Astrocyte (in vitro differentiated cells and primary cell): ENCODE data around the gene SMOC2. TPM values are rescaled to one million over a fixed set of nuclear protein-coding genes. Genes with fewer than 3 reads are reported as not detected.

Source experiments
- DNase-seq: peaks from one replicate; pipeline ENCODE4 v3.0.0-alpha.2; 2010; ENCODE audit warnings: low read depth
- FAIRE-seq: peaks from 2 replicates; lab custom pipeline; 2011; peaks lifted over from hg19 to GRCh38; lab: Jason Lieb, UNC
- H2AFZ ChIP-seq: 2 replicates; pipeline ENCODE4 v1.6.0; 2012; ENCODE audit warnings: low read depth, low read length, inconsistent platforms
- H3K27ac ChIP-seq: 2 replicates; pipeline ENCODE4 v1.5.1; 2011; ENCODE audit warnings: low read depth, low read length, inconsistent platforms
- H3K27me3 ChIP-seq: 2 replicates; pipeline ENCODE4 v1.6.0; 2011; ENCODE audit warnings: low read length, inconsistent platforms; ENCODE audit not compliant: insufficient read depth
- H3K36me3 ChIP-seq: 2 replicates; pipeline ENCODE4 v1.5.1; 2011; ENCODE audit warnings: low read length, inconsistent platforms; ENCODE audit not compliant: insufficient read depth
- H3K4me1 ChIP-seq: 2 replicates; pipeline ENCODE4 v1.5.1; 2011; ENCODE audit warnings: low read length, inconsistent platforms; ENCODE audit not compliant: insufficient read depth
- H3K4me2 ChIP-seq: 2 replicates; pipeline ENCODE4 v1.6.0; 2012; ENCODE audit warnings: low read length, inconsistent platforms
- H3K4me3 ChIP-seq: 2 replicates; pipeline ENCODE4 v1.5.1; 2011; ENCODE audit warnings: low read depth, mild to moderate bottlenecking, low read length, inconsistent platforms; ENCODE audit not compliant: insufficient read depth
- H3K79me2 ChIP-seq: 2 replicates; pipeline ENCODE4 v1.6.0; 2012; ENCODE audit warnings: mild to moderate bottlenecking, low read length, inconsistent platforms; ENCODE audit not compliant: insufficient read depth
- H3K9ac ChIP-seq: 2 replicates; pipeline ENCODE4 v1.6.0; 2012; ENCODE audit warnings: mild to moderate bottlenecking, low read length, inconsistent platforms
- H3K9me3 ChIP-seq: 2 replicates; pipeline ENCODE4 v1.5.1; 2012; ENCODE audit warnings: low read depth, mild to moderate bottlenecking, low read length, inconsistent platforms; ENCODE audit not compliant: insufficient read depth
- H4K20me1 ChIP-seq: 2 replicates; pipeline ENCODE4 v1.6.0; 2012; ENCODE audit warnings: low read length, inconsistent platforms; ENCODE audit not compliant: insufficient read depth
- H3K27ac Mint-ChIP-seq: one replicate; pipeline ENCODE4 v1.8.0; 2021; ENCODE audit warnings: mild to moderate bottlenecking, mixed read lengths; ENCODE audit not compliant: unreplicated experiment
- H3K27me3 Mint-ChIP-seq: one replicate; pipeline ENCODE4 v1.8.0; 2021; ENCODE audit warnings: low read depth, mixed read lengths; ENCODE audit not compliant: unreplicated experiment
- H3K36me3 Mint-ChIP-seq: one replicate; pipeline ENCODE4 v1.8.0; 2021; ENCODE audit warnings: low read depth, mixed read lengths; ENCODE audit not compliant: unreplicated experiment
- H3K4me1 Mint-ChIP-seq: one replicate; pipeline ENCODE4 v1.8.0; 2021; ENCODE audit warnings: low read depth, mixed read lengths; ENCODE audit not compliant: unreplicated experiment
- H3K4me3 Mint-ChIP-seq: one replicate; pipeline ENCODE4 v1.8.0; 2021; ENCODE audit warnings: mild to moderate bottlenecking, moderate library complexity, mixed read lengths; ENCODE audit not compliant: unreplicated experiment
- H3K9me3 Mint-ChIP-seq: one replicate; pipeline ENCODE4 v1.8.0; 2021; ENCODE audit warnings: mild to moderate bottlenecking, mixed read lengths; ENCODE audit not compliant: unreplicated experiment
- CTCF ChIP-seq: IDR thresholded peaks from 2 replicates; pipeline ENCODE4 v1.5.1; 2011; ENCODE audit warnings: low read depth, mild to moderate bottlenecking, inconsistent platforms, low read length, moderate library complexity; ENCODE audit not compliant: insufficient read depth
- EZH2 ChIP-seq: IDR thresholded peaks from 2 replicates; pipeline ENCODE4 v1.6.1; 2012; ENCODE audit warnings: mild to moderate bottlenecking, low read length, inconsistent platforms; ENCODE audit not compliant: insufficient read depth
- total RNA-seq: library from RNA; stranded (reverse); gene quantifications from 2 replicates; pipeline ENCODE4 v1.2.1, GENCODE V29; 2021

The SMOC2 gene
- total RNA-seq, 1 donor from 2014 or later = 0.93 TPM

DNA sequence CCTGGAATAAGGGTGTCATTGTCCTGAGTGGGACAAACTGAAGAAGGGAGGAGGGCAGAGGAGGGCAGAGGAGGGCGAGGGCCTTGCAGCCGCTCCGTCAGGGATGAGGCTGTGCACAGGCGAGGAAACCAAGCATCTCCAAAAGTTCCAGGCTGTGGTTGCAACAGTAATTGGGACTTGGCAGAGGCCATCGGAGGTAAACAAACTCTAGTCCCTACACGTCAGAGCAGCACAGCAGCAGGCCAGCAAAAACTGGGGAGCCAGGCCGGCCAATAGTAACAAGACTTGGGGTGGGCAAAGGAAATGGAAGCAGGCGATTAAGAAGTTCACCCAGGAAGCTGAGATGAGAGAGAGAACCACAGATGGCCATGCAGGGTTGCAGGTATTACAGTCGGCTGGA, 142.8 kb downstream of the SMOC2 start:
- TF ChIP-seq CTCF = no peak
- no peak for TF ChIP-seq EZH2
- Mint-ChIP-seq H3K27me3 (peaks cover 25% of the 10 kb centered on the region), H3K36me3 (no peaks in the 10 kb centered on the region), H3K4me3 (no peak overlapping the region), H3K4me1 (peaks cover 2% of the 10 kb centered on the region), H3K9me3 (no peaks in the 10 kb centered on the region), H3K27ac (no peak overlapping the region)
- Histone ChIP-seq H3K79me2 (no peaks in the 10 kb centered on the region), H3K27ac (no peak overlapping the region), H3K9me3 (no peaks in the 10 kb centered on the region), H3K4me3 (no peak overlapping the region), H3K27me3 (no peaks in the 10 kb centered on the region), H2AFZ (no peak overlapping the region), H3K4me2 (no peak overlapping the region), H4K20me1 (no peaks in the 10 kb centered on the region), H3K4me1 (no peaks in the 10 kb centered on the region), H3K9ac (no peak overlapping the region), H3K36me3 (no peaks in the 10 kb centered on the region)
- DNase-seq (no peak), FAIRE-seq (no peak)

DNA sequence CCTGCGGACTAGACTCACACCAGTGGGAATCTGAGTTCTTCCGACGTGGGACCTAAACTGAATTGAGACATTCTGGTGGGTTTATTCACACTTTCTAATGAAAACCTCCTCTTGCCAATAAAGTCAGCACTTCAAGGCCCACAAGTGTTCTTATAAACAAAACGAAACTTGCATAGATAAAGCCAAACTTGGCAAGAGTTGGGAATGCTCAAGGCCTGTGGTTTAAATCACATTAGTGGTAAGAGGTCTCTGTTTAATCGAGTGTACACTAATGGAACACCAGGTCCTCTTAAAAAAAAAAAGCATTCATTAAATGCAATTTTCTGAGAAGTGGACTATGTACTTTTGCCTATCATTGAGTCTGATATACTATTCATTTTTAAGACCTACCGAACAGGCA, 143.3 kb downstream of the SMOC2 start:
- no peak for FAIRE-seq
- no peak overlapping the region for H3K27ac Mint-ChIP-seq
- Histone ChIP-seq H4K20me1 (no peaks in the 10 kb centered on the region), H3K27me3 (no peaks in the 10 kb centered on the region), H3K4me3 (no peak overlapping the region), H3K9ac (no peak overlapping the region), H3K79me2 (no peaks in the 10 kb centered on the region), H2AFZ (no peak overlapping the region), H3K4me1 (no peaks in the 10 kb centered on the region), H3K9me3 (no peaks in the 10 kb centered on the region), H3K36me3 (no peaks in the 10 kb centered on the region), H3K27ac (no peak overlapping the region), H3K4me2 (no peak overlapping the region)
- TF ChIP-seq EZH2 (no peak), CTCF (no peak)
- H3K9me3 Mint-ChIP-seq = no peaks in the 10 kb centered on the region
- H3K27me3 Mint-ChIP-seq = peaks cover 25% of the 10 kb centered on the region
- peak; percentile 6 for DNase-seq
- no peaks in the 10 kb centered on the region for H3K36me3 Mint-ChIP-seq
- H3K4me3 Mint-ChIP-seq = no peak overlapping the region
- H3K4me1 Mint-ChIP-seq = peaks cover 2% of the 10 kb centered on the region

- TF ChIP-seq CTCF (no peak), EZH2 (no peak)
- DNase-seq = no peak
- no peaks in the 10 kb centered on the region for H3K9me3 ChIP-seq
These were observed 143.7 kb downstream of the SMOC2 start for GRCh38 chr6:168584671-168585070.

More at GRCh38 chr6:168584671-168585070, 143.7 kb downstream of the SMOC2 start:
- H3K36me3 Mint-ChIP-seq = no peaks in the 10 kb centered on the region
- H3K9me3 Mint-ChIP-seq = no peaks in the 10 kb centered on the region
- Histone ChIP-seq H3K27ac (no peak overlapping the region), H3K4me1 (no peaks in the 10 kb centered on the region), H4K20me1 (no peaks in the 10 kb centered on the region), H3K79me2 (no peaks in the 10 kb centered on the region), H2AFZ (no peak overlapping the region), H3K4me2 (no peak overlapping the region), H3K9ac (no peak overlapping the region), H3K27me3 (no peaks in the 10 kb centered on the region), H3K36me3 (no peaks in the 10 kb centered on the region), H3K4me3 (no peak overlapping the region)
- H3K27me3 Mint-ChIP-seq = peaks cover 25% of the 10 kb centered on the region
- no peak for FAIRE-seq
- no peaks in the 10 kb centered on the region for H3K4me1 Mint-ChIP-seq
- H3K27ac Mint-ChIP-seq = no peak overlapping the region
- no peak overlapping the region for H3K4me3 Mint-ChIP-seq
